T-cell (primary cell): ENCODE data around the gene RFX4. TPM values are rescaled to one million over a fixed set of nuclear protein-coding genes. Genes with fewer than 3 reads are reported as not detected.

ENCODE experiments used
- ATAC-seq, 4 experiments: fragments of 200-7000 bp in 3 of 4; fragments of 150-1000 bp in 1 of 4; cut with Tn5 transposase; replicated peaks in 1 of 4; 1 replicate in 3 of 4; 2 replicates in 1 of 4; pipeline ENCODE4 v1.10.0; 2021; ENCODE audit warnings: moderate library complexity in 3 of 4, mild to moderate bottlenecking in 2 of 4, moderate number of reproducible peaks in 1 of 4
- CTCF ChIA-PET, 2 donors: fragments of 300-600 bp; sonication (Branson Sonifier 250); formaldehyde crosslinking; loops; one replicate each; lab custom pipeline; 2022; ENCODE audit warnings: antibody characterized with exemption in 2 of 2; lab: Charles Lee
- POLR2A ChIA-PET, 2 donors: fragments of 300-600 bp; sonication (Branson Sonifier 250); formaldehyde crosslinking; loops; one replicate each; lab custom pipeline; 2022; ENCODE audit warnings: antibody characterized with exemption in 2 of 2; lab: Charles Lee
- DNase-seq, 35 experiments: peaks; one replicate each; pipeline versions ENCODE4 v3.0.0 to v3.0.0-alpha.2; 2013 to 2023
- H3K27ac ChIP-seq: one replicate; pipeline ENCODE4 v1.5.1; 2013; ENCODE audit warnings: low read length
- H3K27me3 ChIP-seq, 2 experiments: replicated peaks in 1 of 2; 1 replicate in 1 of 2; 2 replicates in 1 of 2; pipeline versions ENCODE4 v1.6.1 to v1.7.0; 2013; ENCODE audit warnings: low read length in 1 of 2, mixed read lengths in 1 of 2; ENCODE audit not compliant: control insufficient read depth in 2 of 2, insufficient read depth in 2 of 2; ENCODE audit errors: extremely low read depth in 1 of 2
- H3K36me3 ChIP-seq, 2 donors: 1 replicate in 1 of 2; 2 replicates in 1 of 2; pipeline versions ENCODE4 v1.6.1 to v1.7.0; 2013; ENCODE audit warnings: low read length in 1 of 2; ENCODE audit not compliant: control insufficient read depth in 2 of 2, insufficient read depth in 1 of 2; ENCODE audit errors: extremely low read depth in 1 of 2
- H3K4me1 ChIP-seq, 2 experiments: 1 replicate in 1 of 2; 2 replicates in 1 of 2; pipeline versions ENCODE4 v1.6.1 to v1.7.0; 2013; ENCODE audit warnings: low read length in 2 of 2, mixed read lengths in 1 of 2; ENCODE audit not compliant: insufficient read depth in 2 of 2, control insufficient read depth in 1 of 2; ENCODE audit errors: extremely low read depth in 1 of 2
- H3K4me3 ChIP-seq, 2 donors: 1 replicate in 1 of 2; 2 replicates in 1 of 2; pipeline versions ENCODE4 v1.5.1 to v1.7.0; 2013; ENCODE audit warnings: mild to moderate bottlenecking in 2 of 2, low read length in 1 of 2, moderate library complexity in 1 of 2; ENCODE audit not compliant: control insufficient read depth in 1 of 2; ENCODE audit errors: extremely low read depth in 1 of 2
- H3K9me3 ChIP-seq: 2 replicates; pipeline ENCODE4 v1.7.0; 2013
- H3K27ac Mint-ChIP-seq, 2 donors: one replicate each; pipeline ENCODE4 v1.8.0; 2020 to 2021; ENCODE audit warnings: mild to moderate bottlenecking in 2 of 2, mixed read lengths in 2 of 2
- H3K27me3 Mint-ChIP-seq, 2 donors: one replicate each; pipeline ENCODE4 v1.8.0; 2021 to 2022; ENCODE audit warnings: mixed read lengths in 2 of 2
- H3K36me3 Mint-ChIP-seq: one replicate; pipeline ENCODE4 v1.8.0; 2021; ENCODE audit warnings: mixed read lengths
- H3K4me1 Mint-ChIP-seq, 3 donors: one replicate each; pipeline ENCODE4 v1.8.0; 2020 to 2022; ENCODE audit warnings: mixed read lengths in 3 of 3, mild to moderate bottlenecking in 1 of 3
- H3K4me3 Mint-ChIP-seq, 3 donors: one replicate each; pipeline ENCODE4 v1.8.0; 2020 to 2022; ENCODE audit warnings: mild to moderate bottlenecking in 3 of 3, mixed read lengths in 3 of 3, moderate library complexity in 3 of 3
- H3K9me3 Mint-ChIP-seq, 3 donors: one replicate each; pipeline ENCODE4 v1.8.0; 2020 to 2022; ENCODE audit warnings: mixed read lengths in 3 of 3
- WGBS: methylation state at CpG from one replicate; pipeline ENCODE4 v1.1.5; 2013; ENCODE audit warnings: missing lambda C conversion rate; ENCODE audit not compliant: insufficient coverage; 5-methylcytosine and 5-hydroxymethylcytosine counted together
- total RNA-seq, 35 experiments: library from RNA in 6 of 35; stranded (reverse) in 6 of 35; fragments of 120-200 nt in 1 of 35; gene quantifications; one replicate each; pipeline versions ENCODE4 v1.2.1 to v1.2.4 and lab custom pipeline; 2013 to 2026

Gene RFX4
- total RNA-seq, 5 donors from 2014 or later (not counting 1 experiment from before 2014, with no cell fraction given), result not detected

GRCh38 chr12:106743270-106743988 is 160.6 kb downstream of the RFX4 start:
- ChIA-PET POLR2A (no interaction called here), CTCF (no interaction called here)
- no peaks in the 10 kb centered on the region for H3K9me3 ChIP-seq
- peaks cover 0 to 2% of the 10 kb centered on the region in 2 donors for H3K27me3 Mint-ChIP-seq
- 100% methylated on average over 1 of the region's 8 CpGs for WGBS
- H3K9me3 Mint-ChIP-seq, result no peaks in the 10 kb centered on the region
- peaks cover 0 to 5% of the 10 kb centered on the region in 2 experiments for H3K27me3 ChIP-seq
- no peak overlapping the region for H3K27ac Mint-ChIP-seq
- DNase-seq (no peak), ATAC-seq (no peak)
- H3K4me1 Mint-ChIP-seq, result peaks cover 18 to 23% (median 19%) of the 10 kb centered on the region in 3 donors
- H3K27ac ChIP-seq, result no peak overlapping the region
- H3K4me3 Mint-ChIP-seq, result no peak overlapping the region
- H3K4me3 ChIP-seq, result no peak overlapping the region
- H3K4me1 ChIP-seq, result peaks cover 15 to 21% of the 10 kb centered on the region in 2 experiments
- H3K36me3 Mint-ChIP-seq, result no peaks in the 10 kb centered on the region
- no peaks in the 10 kb centered on the region for H3K36me3 ChIP-seq

- H3K4me1 ChIP-seq, result peaks cover 25 to 30% of the 10 kb centered on the region in 2 experiments
- no peaks in the 10 kb centered on the region for H3K36me3 ChIP-seq
- H3K4me3 ChIP-seq, result no peak overlapping the region
- H3K27me3 Mint-ChIP-seq, result peaks cover 0 to 2% of the 10 kb centered on the region in 2 donors
- H3K36me3 Mint-ChIP-seq, result no peaks in the 10 kb centered on the region
- ChIA-PET POLR2A (no interaction called here), CTCF (no interaction called here)
- no peak for DNase-seq
- H3K4me3 Mint-ChIP-seq, result no peak overlapping the region
- H3K27me3 ChIP-seq, result peaks cover 0 to 5% of the 10 kb centered on the region in 2 experiments
- no peaks in the 10 kb centered on the region for H3K9me3 ChIP-seq
- H3K27ac ChIP-seq, result no peak overlapping the region
- no peak for ATAC-seq
- H3K9me3 Mint-ChIP-seq, result no peaks in the 10 kb centered on the region
- no peak overlapping the region for H3K27ac Mint-ChIP-seq
- H3K4me1 Mint-ChIP-seq, result peaks cover 27 to 28% (median 27%) of the 10 kb centered on the region in 3 donors
- WGBS, result 100% methylated on average over 3 of the region's 6 CpGs
Measured at GRCh38 chr12:106744600-106744999, 161.8 kb downstream of the RFX4 start.

GRCh38 chr12:106745181-106745745 is 162.5 kb downstream of the RFX4 start:
- WGBS, result no CpG with 5 or more reads among the region's 4 CpGs
- ATAC-seq, result no peak
- H3K27ac Mint-ChIP-seq, result no peak overlapping the region

GRCh38 chr12:106747973-106748436 is 165.2 kb downstream of the RFX4 start:
- peaks cover 28 to 32% of the 10 kb centered on the region in 2 experiments for H3K4me1 ChIP-seq
- H3K4me3 ChIP-seq, result no peak overlapping the region
- Mint-ChIP-seq H3K36me3 (no peaks in the 10 kb centered on the region), H3K27ac (peak overlapping the region; percentile 84 to 92), H3K9me3 (peaks cover 0 to 4% (median 4%) of the 10 kb centered on the region in 3 donors), H3K27me3 (no peaks in the 10 kb centered on the region), H3K4me1 (peaks cover 25 to 39% (median 36%) of the 10 kb centered on the region in 3 donors), H3K4me3 (peak overlapping the region in 2 of 3 donors; percentile 45 to 68)
- H3K36me3 ChIP-seq, result no peaks in the 10 kb centered on the region
- peak in 23 of 35 experiments; percentile 5 to 78 (median 20) for DNase-seq
- ATAC-seq, result peak; percentile 92 to 98 (median 95)
- H3K9me3 ChIP-seq, result no peaks in the 10 kb centered on the region
- H3K27me3 ChIP-seq, result no peaks in the 10 kb centered on the region
- H3K27ac ChIP-seq, result peak overlapping the region; percentile 93
- POLR2A ChIA-PET, result interaction anchor here (0.6 to 1.0 kb wide), 5 partner anchors 18 to 322 kb away, joined by 3 to 8 read pairs (median 3); no protein-coding TSS in a partner anchor
- CTCF ChIA-PET, result interaction anchor here in 1 of 2 donors (0.5 to 1.3 kb wide), 3 partner anchors 13 to 527 kb away, joined by 3 to 5 read pairs (median 3); no protein-coding TSS in a partner anchor
- WGBS, result no CpG with 5 or more reads among the region's 3 CpGs

More at GRCh38 chr12:106745181-106745745, 162.5 kb downstream of the RFX4 start:
- no peaks in the 10 kb centered on the region for H3K36me3 Mint-ChIP-seq
- H3K4me3 Mint-ChIP-seq, result no peak overlapping the region
- H3K27me3 Mint-ChIP-seq, result peaks cover 0 to 2% of the 10 kb centered on the region in 2 donors
- Histone ChIP-seq H3K27me3 (peaks cover 0 to 5% of the 10 kb centered on the region in 2 experiments), H3K9me3 (no peaks in the 10 kb centered on the region), H3K4me3 (no peak overlapping the region), H3K27ac (no peak overlapping the region), H3K36me3 (no peaks in the 10 kb centered on the region), H3K4me1 (peaks cover 27 to 30% of the 10 kb centered on the region in 2 experiments)
- DNase-seq, result no peak
- CTCF ChIA-PET, result no interaction called here
- H3K4me1 Mint-ChIP-seq, result peaks cover 28 to 31% (median 31%) of the 10 kb centered on the region in 3 donors
- POLR2A ChIA-PET, result interaction anchor here in 1 of 2 donors (0.6 kb wide), 1 partner anchor 93 kb away, joined by 4 read pairs; no protein-coding TSS in a partner anchor
- no peaks in the 10 kb centered on the region for H3K9me3 Mint-ChIP-seq

- H3K27me3 ChIP-seq, result no peaks in the 10 kb centered on the region
- CTCF ChIA-PET, result interaction anchor here in 1 of 2 donors (0.9 kb wide), 1 partner anchor 16 kb away, joined by 6 read pairs; no protein-coding TSS in a partner anchor
- Mint-ChIP-seq H3K4me3 (no peak overlapping the region), H3K4me1 (peaks cover 44 to 59% (median 55%) of the 10 kb centered on the region in 3 donors), H3K36me3 (no peaks in the 10 kb centered on the region), H3K27me3 (no peaks in the 10 kb centered on the region), H3K27ac (no peak overlapping the region), H3K9me3 (peaks cover 0 to 4% (median 4%) of the 10 kb centered on the region in 3 donors)
- H3K27ac ChIP-seq, result no peak overlapping the region
- peaks cover 39 to 47% of the 10 kb centered on the region in 2 experiments for H3K4me1 ChIP-seq
- no peaks in the 10 kb centered on the region for H3K9me3 ChIP-seq
- H3K36me3 ChIP-seq, result no peaks in the 10 kb centered on the region
- DNase-seq (no peak), ATAC-seq (no peak)
- WGBS, result 67% methylated on average over 1 of the region's 3 CpGs
- POLR2A ChIA-PET, result interaction anchor here in 1 of 2 donors (0.5 to 1.2 kb wide), 2 partner anchors 16 to 449 kb away, joined by 3 to 4 read pairs; no protein-coding TSS in a partner anchor
- no peak overlapping the region for H3K4me3 ChIP-seq
Measured at GRCh38 chr12:106750524-106750923, 167.7 kb downstream of the RFX4 start.

- DNase-seq (peak in 33 of 35 experiments; percentile 15 to 58 (median 35)), ATAC-seq (peak; percentile 97 to 98 (median 98))
- Mint-ChIP-seq H3K4me1 (peaks cover 30 to 44% (median 37%) of the 10 kb centered on the region in 3 donors), H3K36me3 (no peaks in the 10 kb centered on the region), H3K27me3 (no peaks in the 10 kb centered on the region), H3K27ac (peak overlapping the region; percentile 77 to 84), H3K9me3 (peaks cover 0 to 4% (median 4%) of the 10 kb centered on the region in 3 donors), H3K4me3 (peak overlapping the region; percentile 21 to 70 (median 52))
- Histone ChIP-seq H3K27me3 (no peaks in the 10 kb centered on the region), H3K9me3 (no peaks in the 10 kb centered on the region), H3K4me1 (peaks cover 23 to 25% of the 10 kb centered on the region in 2 experiments), H3K27ac (peak overlapping the region; percentile 52), H3K36me3 (no peaks in the 10 kb centered on the region), H3K4me3 (peak overlapping the region in 1 of 2 donors; percentile 5)
- ChIA-PET POLR2A (interaction anchor here (0.6 kb wide), 3 partner anchors 97 to 136 kb away, joined by 3 read pairs; no protein-coding TSS in a partner anchor), CTCF (interaction anchor here in 1 of 2 donors (0.6 to 1.6 kb wide), 3 partner anchors 13 to 19 kb away, joined by 3 to 5 read pairs (median 5); no protein-coding TSS in a partner anchor)
- 16% methylated on average over 4 of the region's 7 CpGs for WGBS
Measured at GRCh38 chr12:106753526-106753925, 170.7 kb downstream of the RFX4 start.
